Mammary epithelial cell (primary cell): ENCODE measurements around the gene C14orf132.

ENCODE experiments used
- CTCF ChIP-seq, 2 donors: IDR thresholded peaks in 1 of 2; conservative IDR thresholded peaks in 1 of 2; 2 replicates each; pipeline ENCODE4 v1.5.1; 2011 to 2012; ENCODE audit warnings: inconsistent platforms in 2 of 2, low read length in 2 of 2, mild to moderate bottlenecking in 2 of 2, control low read depth in 1 of 2, low read depth in 1 of 2; ENCODE audit not compliant: insufficient read depth in 1 of 2; ENCODE audit errors: extremely low read depth in 1 of 2
- EZH2 ChIP-seq: IDR thresholded peaks from 2 replicates; pipeline ENCODE4 v1.6.1; 2012; ENCODE audit warnings: low read length, inconsistent platforms, borderline replicate concordance

GRCh38 chr14:96092936-96093335 is 53.8 kb downstream of the C14orf132 start:
- no peak for TF ChIP-seq CTCF (conservative IDR thresholded peaks at IDR 0.05 in 1 of 2, IDR thresholded peaks at IDR 0.05 in 1 of 2; ENCODE audit: extremely low read depth in 1 of 2, insufficient read depth in 1 of 2, low read depth in 1 of 2, low read length in 2 of 2)
- TF ChIP-seq EZH2: no peak
